Measurements from ENCODE around the gene SHOC2. TPM values are rescaled to one million over a fixed set of nuclear protein-coding genes. Genes with fewer than 3 reads are reported as not detected.
"Not testable (repeated sequence)": the region's sequence is repeated elsewhere in the genome, so short reads cannot be mapped to it uniquely, and the experiment has no call there.

Gene SHOC2
- total RNA-seq, 1 experiment from 2014 or later, result 30.8 TPM

GRCh38 chr10:110912374-110912773 is 7.0 kb upstream of the SHOC2 start:
- peaks cover 1% of the 10 kb centered on the region; the same call in 1 of the 2 replicates for H3K4me1 ChIP-seq (ENCODE audit: low read length)
- H3K27ac ChIP-seq (ENCODE audit: low read length), result no peak overlapping the region
- H3K4me3 ChIP-seq (ENCODE audit: low read length), result no peak overlapping the region
- H3K9me3 ChIP-seq (ENCODE audit: low read length), result no peaks in the 10 kb centered on the region
- H3K36me3 ChIP-seq (ENCODE audit: insufficient read depth, low read length), result no peaks in the 10 kb centered on the region
- H4K20me1 ChIP-seq (ENCODE audit: insufficient read depth, low read depth, low read length), result peaks cover 6% of the 10 kb centered on the region; the same call in 1 of the 2 replicates
- H3K9ac ChIP-seq (ENCODE audit: low read length), result no peak overlapping the region
- H2AFZ ChIP-seq (ENCODE audit: low read length), result no peak overlapping the region
- DNase-seq, result no peak
- H3K4me2 ChIP-seq (ENCODE audit: low read depth, low read length, poor library complexity, severe bottlenecking), result no peak overlapping the region
- H3K9me2 ChIP-seq (replicated peaks; ENCODE audit: insufficient read depth, low read length), result no peaks in the 10 kb centered on the region
- H3K79me2 ChIP-seq (ENCODE audit: low read length), result no peaks in the 10 kb centered on the region
- no peaks in the 10 kb centered on the region for H3K27me3 ChIP-seq (ENCODE audit: low read length)

GRCh38 chr10:110914431-110914830 is 5.0 kb upstream of the SHOC2 start:
- Histone ChIP-seq H2AFZ (ENCODE audit: low read length) (no peak overlapping the region), H3K79me2 (ENCODE audit: low read length) (no peaks in the 10 kb centered on the region), H4K20me1 (ENCODE audit: insufficient read depth, low read depth, low read length) (peaks cover 6% of the 10 kb centered on the region; the same call in 1 of the 2 replicates), H3K9me2 (replicated peaks; ENCODE audit: insufficient read depth, low read length) (no peaks in the 10 kb centered on the region), H3K9ac (ENCODE audit: low read length) (no peak overlapping the region), H3K27me3 (ENCODE audit: low read length) (no peaks in the 10 kb centered on the region), H3K4me3 (ENCODE audit: low read length) (no peak overlapping the region), H3K4me2 (ENCODE audit: low read depth, low read length, poor library complexity, severe bottlenecking) (no peak overlapping the region), H3K36me3 (ENCODE audit: insufficient read depth, low read length) (no peaks in the 10 kb centered on the region), H3K4me1 (ENCODE audit: low read length) (peaks cover 10% of the 10 kb centered on the region), H3K9me3 (ENCODE audit: low read length) (no peaks in the 10 kb centered on the region), H3K27ac (ENCODE audit: low read length) (no peak overlapping the region)
- no peak for DNase-seq

- Histone ChIP-seq H4K20me1 (ENCODE audit: insufficient read depth, low read depth, low read length) (peaks cover 6% of the 10 kb centered on the region; the same call in 1 of the 2 replicates), H3K27ac (ENCODE audit: low read length) (no peak overlapping the region), H2AFZ (ENCODE audit: low read length) (no peak overlapping the region), H3K9ac (ENCODE audit: low read length) (no peak overlapping the region), H3K27me3 (ENCODE audit: low read length) (no peaks in the 10 kb centered on the region), H3K79me2 (ENCODE audit: low read length) (no peaks in the 10 kb centered on the region), H3K4me2 (ENCODE audit: low read depth, low read length, poor library complexity, severe bottlenecking) (no peak overlapping the region), H3K4me3 (ENCODE audit: low read length) (no peak overlapping the region), H3K4me1 (ENCODE audit: low read length) (peaks cover 10% of the 10 kb centered on the region), H3K9me2 (replicated peaks; ENCODE audit: insufficient read depth, low read length) (no peaks in the 10 kb centered on the region), H3K9me3 (ENCODE audit: low read length) (no peaks in the 10 kb centered on the region), H3K36me3 (ENCODE audit: insufficient read depth, low read length) (no peaks in the 10 kb centered on the region)
- DNase-seq, result no peak
Measured at GRCh38 chr10:110915035-110915434, 4.4 kb upstream of the SHOC2 start.

- not testable (repeated sequence) for H3K4me3 ChIP-seq (ENCODE audit: low read length); H3K36me3 ChIP-seq (ENCODE audit: insufficient read depth, low read length); H3K27me3 ChIP-seq (ENCODE audit: low read length); H3K9ac ChIP-seq (ENCODE audit: low read length); H3K27ac ChIP-seq (ENCODE audit: low read length); H3K4me2 ChIP-seq (ENCODE audit: low read depth, low read length, poor library complexity, severe bottlenecking); H3K9me3 ChIP-seq (ENCODE audit: low read length); H3K79me2 ChIP-seq (ENCODE audit: low read length); H4K20me1 ChIP-seq (ENCODE audit: insufficient read depth, low read depth, low read length); DNase-seq; H2AFZ ChIP-seq (ENCODE audit: low read length); H3K9me2 ChIP-seq (replicated peaks; ENCODE audit: insufficient read depth, low read length)
- H3K4me1 ChIP-seq (ENCODE audit: low read length), result peaks cover 14% of the 10 kb centered on the region
Measured at GRCh38 chr10:110915600-110915999, 3.8 kb upstream of the SHOC2 start.

GRCh38 chr10:110916554-110917346 is 2.7 kb upstream of the SHOC2 start:
- H3K4me2 ChIP-seq (ENCODE audit: low read depth, low read length, poor library complexity, severe bottlenecking), result no peak overlapping the region

GRCh38 chr10:110918269-110918642 is 1.1 kb upstream of the SHOC2 start:
- Histone ChIP-seq H3K9me3 (ENCODE audit: low read length) (no peaks in the 10 kb centered on the region), H3K27ac (ENCODE audit: low read length) (0 out of 2 replicates have a peak overlapping the region, but pooled peaks have one; percentile 27), H3K9ac (ENCODE audit: low read length) (peak overlapping the region; percentile 92), H4K20me1 (ENCODE audit: insufficient read depth, low read depth, low read length) (peaks cover 20% of the 10 kb centered on the region), H3K79me2 (ENCODE audit: low read length) (peaks cover 16% of the 10 kb centered on the region), H3K36me3 (ENCODE audit: insufficient read depth, low read length) (no peaks in the 10 kb centered on the region), H3K9me2 (replicated peaks; ENCODE audit: insufficient read depth, low read length) (no peaks in the 10 kb centered on the region), H3K4me3 (ENCODE audit: low read length) (peak overlapping the region; percentile 90), H3K4me1 (ENCODE audit: low read length) (peaks cover 28% of the 10 kb centered on the region), H2AFZ (ENCODE audit: low read length) (peak overlapping the region; percentile 98), H3K4me2 (ENCODE audit: low read depth, low read length, poor library complexity, severe bottlenecking) (peak overlapping the region; percentile 88), H3K27me3 (ENCODE audit: low read length) (no peaks in the 10 kb centered on the region)
- DNase-seq, result peak; percentile 96

More at GRCh38 chr10:110916554-110917346, 2.7 kb upstream of the SHOC2 start:
- Histone ChIP-seq H3K4me1 (ENCODE audit: low read length) (peaks cover 24% of the 10 kb centered on the region), H3K9me2 (replicated peaks; ENCODE audit: insufficient read depth, low read length) (no peaks in the 10 kb centered on the region), H3K36me3 (ENCODE audit: insufficient read depth, low read length) (no peaks in the 10 kb centered on the region), H3K9ac (ENCODE audit: low read length) (no peak overlapping the region), H3K27ac (ENCODE audit: low read length) (no peak overlapping the region), H3K27me3 (ENCODE audit: low read length) (no peaks in the 10 kb centered on the region), H3K79me2 (ENCODE audit: low read length) (peaks cover 5% of the 10 kb centered on the region), H3K4me3 (ENCODE audit: low read length) (no peak overlapping the region), H2AFZ (ENCODE audit: low read length) (no peak overlapping the region), H3K9me3 (ENCODE audit: low read length) (no peaks in the 10 kb centered on the region), H4K20me1 (ENCODE audit: insufficient read depth, low read depth, low read length) (peaks cover 9% of the 10 kb centered on the region)
- no peak for DNase-seq

GRCh38 chr10:110918643-110919348 is 608 bp upstream of the SHOC2 start, which contains the start of gene BBIP1:
Gene BBIP1 (minus strand): TSS chr10:110919180. CDS start chr10:110918157, 1,023 bp downstream.
- Histone ChIP-seq H3K27me3 (ENCODE audit: low read length) (no peaks in the 10 kb centered on the region), H3K27ac (ENCODE audit: low read length) (peak within 1 kb of the TSS; percentile 94), H3K9me3 (ENCODE audit: low read length) (no peaks in the 10 kb centered on the region), H3K9me2 (replicated peaks; ENCODE audit: insufficient read depth, low read length) (no peaks in the 10 kb centered on the region), H3K4me1 (ENCODE audit: low read length) (peaks cover 32% of the 10 kb centered on the region), H3K36me3 (ENCODE audit: insufficient read depth, low read length) (no peaks in the 10 kb centered on the region), H3K9ac (ENCODE audit: low read length) (peak within 1 kb of the TSS; percentile 92), H3K4me2 (ENCODE audit: low read depth, low read length, poor library complexity, severe bottlenecking) (peak within 1 kb of the TSS; percentile 93), H4K20me1 (ENCODE audit: insufficient read depth, low read depth, low read length) (peaks cover 25% of the 10 kb centered on the region), H2AFZ (ENCODE audit: low read length) (peak within 1 kb of the TSS; percentile 98), H3K79me2 (ENCODE audit: low read length) (peaks cover 21% of the 10 kb centered on the region), H3K4me3 (ENCODE audit: low read length) (peak within 1 kb of the TSS; percentile 90)
- no peak for DNase-seq

Measured in Karpas-422 (cell line).